ENCODE data around the gene ZCCHC2.
A peak's percentile ranks its signal among the peaks of the same experiment; 100 is the strongest.

The ZCCHC2 gene

GRCh38 chr18:62510789-62511188, 12.0 kb upstream of the ZCCHC2 start:
- no peak for DNase-seq (ENCODE audit: low read depth)

DNA sequence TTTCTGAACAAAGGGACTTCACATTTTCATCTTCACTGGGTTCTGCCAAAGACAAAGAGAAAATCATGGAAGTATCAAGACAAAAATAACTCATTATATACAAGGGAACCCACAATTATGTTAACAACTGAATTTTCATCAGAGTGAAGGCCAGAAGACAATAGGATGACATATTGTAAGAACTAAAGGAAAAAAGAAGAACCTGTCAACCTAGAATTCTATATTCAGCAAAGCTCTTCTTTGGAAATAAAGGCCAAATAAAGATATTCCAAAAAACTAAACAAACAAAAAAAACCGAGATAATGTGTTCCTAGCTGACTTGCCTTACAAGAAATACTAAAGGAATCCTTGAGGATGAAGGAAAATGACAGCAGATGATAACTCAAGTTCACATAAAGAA, 10.3 kb upstream of the ZCCHC2 start:
- DNase-seq (ENCODE audit: low read depth), result no peak

GRCh38 chr18:62512996-62513395, 9.8 kb upstream of the ZCCHC2 start:
- no peak for DNase-seq (ENCODE audit: low read depth)

DNA sequence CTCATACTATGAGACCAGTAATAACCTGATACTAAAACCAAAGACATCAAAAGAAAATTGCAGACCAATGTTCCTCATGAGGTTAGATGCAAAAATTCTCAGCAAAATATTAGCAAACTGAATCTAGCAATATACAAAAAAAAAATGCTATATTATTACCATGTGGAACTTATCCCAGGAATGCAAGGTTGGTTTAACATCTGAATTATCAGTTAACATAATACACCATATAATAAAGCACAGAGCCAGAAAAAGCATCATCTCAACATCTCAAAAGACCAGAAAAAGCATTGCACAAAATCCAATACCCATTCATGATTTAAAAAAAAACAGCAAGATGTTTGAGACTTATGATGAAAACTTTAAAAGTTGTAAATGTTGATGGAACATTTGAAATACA, 8.3 kb upstream of the ZCCHC2 start:
- DNase-seq (ENCODE audit: low read depth), result no peak

- DNase-seq (ENCODE audit: low read depth), result no peak
These were observed 6.6 kb upstream of the ZCCHC2 start for GRCh38 chr18:62516242-62516641.

GRCh38 chr18:62518460-62519375, 4.1 kb upstream of the ZCCHC2 start:
- no peak for DNase-seq (ENCODE audit: low read depth)

DNA sequence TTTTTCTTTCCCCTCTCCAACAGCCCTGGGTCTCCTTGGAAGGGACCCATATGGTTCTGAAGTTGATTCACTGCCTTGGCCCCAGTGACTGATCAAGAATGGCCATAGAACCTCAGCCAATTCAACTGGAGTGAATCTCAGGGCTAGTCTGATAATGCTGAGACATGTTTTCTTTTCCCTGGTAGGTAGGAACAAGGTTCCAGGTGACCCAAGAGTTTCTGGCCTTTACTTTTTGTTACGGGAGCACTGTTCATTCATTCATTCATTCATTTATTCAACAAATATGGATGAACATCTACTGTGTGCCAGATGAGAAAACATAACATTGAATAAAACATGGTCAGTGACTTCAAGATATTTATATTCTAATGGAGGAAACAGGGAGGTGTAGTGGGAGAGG, 3.1 kb upstream of the ZCCHC2 start:
- DNase-seq (ENCODE audit: low read depth), result no peak

DNA sequence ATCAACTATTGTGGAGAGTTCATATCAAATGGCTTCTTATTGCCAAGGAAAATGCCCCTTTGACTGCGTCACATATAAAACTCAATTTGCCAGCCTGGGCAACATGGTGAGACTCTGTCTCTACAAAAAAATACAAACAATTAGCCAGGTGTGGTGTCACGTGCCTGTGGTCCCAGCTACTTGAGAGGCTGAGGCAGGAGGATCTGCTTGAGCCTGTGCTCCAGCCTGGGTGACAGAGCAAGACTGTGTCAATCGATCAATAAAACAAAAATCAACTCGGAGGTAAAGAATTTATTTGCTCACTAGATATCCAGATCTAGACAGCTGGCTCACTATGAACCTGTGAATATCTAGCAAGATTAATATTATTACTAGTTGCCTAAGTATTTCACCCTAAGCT, 1.7 kb upstream of the ZCCHC2 start:
- no peak for DNase-seq (ENCODE audit: low read depth)

DNA sequence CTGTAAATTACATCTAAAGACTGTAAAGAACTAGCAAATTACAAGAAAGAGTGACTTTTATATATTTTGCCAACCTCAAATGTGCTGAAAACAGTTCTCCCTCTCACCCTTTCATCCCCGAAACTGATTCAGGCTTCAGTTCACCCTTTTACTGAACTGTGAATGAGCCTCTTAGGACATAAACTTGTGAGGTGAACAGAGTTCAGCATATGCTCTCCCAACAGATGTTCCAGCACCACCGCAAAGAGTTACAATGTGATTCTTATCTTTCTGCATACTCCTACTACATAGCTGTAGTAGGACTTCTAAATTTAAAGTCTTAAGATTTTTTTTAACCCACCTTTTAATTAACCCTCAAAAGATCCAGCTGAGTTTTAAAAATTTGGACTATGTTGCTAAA, 1.2 kb upstream of the ZCCHC2 start:
- no peak for DNase-seq (ENCODE audit: low read depth)

GRCh38 chr18:62522178-62522503, 684 bp upstream of the ZCCHC2 start:
- no peak for DNase-seq (ENCODE audit: low read depth)

DNA sequence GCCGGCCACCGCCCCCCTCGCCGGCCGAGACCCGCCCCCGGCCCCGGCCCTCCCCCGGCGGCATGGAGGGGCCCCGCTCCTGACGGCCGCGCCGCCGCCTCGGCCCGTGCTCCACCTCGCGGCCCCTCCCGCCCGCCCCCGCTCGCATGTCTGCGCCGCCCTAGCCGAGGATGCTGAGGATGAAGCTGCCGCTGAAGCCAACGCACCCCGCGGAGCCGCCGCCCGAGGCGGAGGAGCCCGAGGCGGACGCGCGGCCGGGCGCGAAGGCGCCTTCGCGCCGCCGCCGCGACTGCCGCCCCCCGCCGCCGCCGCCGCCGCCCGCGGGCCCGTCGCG, 397 bp downstream of the ZCCHC2 start:
- no peak for DNase-seq (ENCODE audit: low read depth)

DNA sequence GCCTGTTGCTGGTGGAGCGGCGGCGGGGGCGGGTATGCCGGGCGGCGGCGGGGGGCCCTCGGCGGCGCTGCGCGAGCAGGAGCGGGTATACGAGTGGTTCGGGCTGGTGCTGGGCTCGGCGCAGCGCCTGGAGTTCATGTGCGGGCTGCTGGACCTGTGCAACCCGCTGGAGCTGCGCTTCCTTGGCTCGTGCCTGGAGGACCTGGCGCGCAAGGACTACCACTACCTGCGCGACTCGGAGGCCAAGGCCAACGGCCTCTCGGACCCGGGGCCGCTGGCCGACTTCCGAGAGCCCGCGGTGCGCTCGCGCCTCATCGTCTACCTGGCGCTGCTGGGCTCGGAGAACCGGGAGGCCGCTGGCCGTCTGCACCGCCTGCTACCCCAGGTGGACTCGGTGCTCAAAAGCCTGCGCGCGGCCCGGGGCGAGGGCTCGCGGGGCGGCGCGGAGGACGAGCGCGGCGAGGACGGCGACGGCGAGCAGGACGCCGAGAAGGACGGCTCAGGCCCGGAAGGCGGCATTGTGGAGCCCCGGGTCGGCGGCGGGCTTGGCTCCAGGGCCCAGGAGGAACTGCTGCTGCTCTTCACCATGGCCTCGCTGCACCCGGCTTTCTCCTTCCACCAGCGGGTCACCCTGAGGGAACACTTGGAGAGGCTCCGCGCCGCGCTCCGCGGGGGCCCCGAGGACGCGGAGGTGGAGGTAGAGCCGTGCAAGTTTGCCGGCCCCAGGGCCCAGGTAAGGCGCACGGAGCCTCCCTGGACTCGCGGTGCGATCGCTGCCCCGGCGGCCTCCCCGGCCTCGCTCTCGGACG, 1.0 kb downstream of the ZCCHC2 start:
- DNase-seq (ENCODE audit: low read depth), result peak; percentile 36

- DNase-seq (ENCODE audit: low read depth), result peak; percentile 50
These were observed 1.8 kb downstream of the ZCCHC2 start for GRCh38 chr18:62524440-62525200.

DNA sequence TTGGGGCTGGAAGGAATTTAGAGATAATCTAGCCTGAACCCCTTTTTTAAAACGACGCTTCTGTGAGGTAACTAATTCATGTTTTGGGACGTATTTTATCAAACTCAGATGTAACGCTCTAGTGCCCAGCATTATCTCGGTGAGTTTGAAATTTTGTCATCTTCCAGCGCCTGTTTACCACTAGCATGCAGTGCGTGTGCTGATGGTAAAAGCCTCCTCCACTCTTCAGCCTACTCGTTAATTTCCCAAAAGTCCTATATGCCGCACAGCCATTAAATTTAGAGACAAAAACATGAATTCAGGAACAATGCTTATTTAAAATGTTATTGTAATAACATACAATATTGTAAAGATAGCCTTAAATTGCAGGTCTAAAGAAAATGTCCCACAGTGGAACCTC, 2.8 kb downstream of the ZCCHC2 start:
- DNase-seq (ENCODE audit: low read depth), result no peak

GRCh38 chr18:62526098-62527025, 3.5 kb downstream of the ZCCHC2 start:
- DNase-seq (ENCODE audit: low read depth), result peak; percentile 60

GRCh38 chr18:62529597-62529996, 6.8 kb downstream of the ZCCHC2 start:
- no peak for DNase-seq (ENCODE audit: low read depth)

- no peak for DNase-seq (ENCODE audit: low read depth)
These were observed 8.3 kb downstream of the ZCCHC2 start for GRCh38 chr18:62531078-62531477.

- no peak for DNase-seq (ENCODE audit: low read depth)
These were observed 9.1 kb downstream of the ZCCHC2 start for GRCh38 chr18:62531931-62532330.

GRCh38 chr18:62536005-62536404, 13.2 kb downstream of the ZCCHC2 start:
- no peak for DNase-seq (ENCODE audit: low read depth)

GRCh38 chr18:62537042-62537894, 14.4 kb downstream of the ZCCHC2 start:
- no peak for DNase-seq (ENCODE audit: low read depth)

DNA sequence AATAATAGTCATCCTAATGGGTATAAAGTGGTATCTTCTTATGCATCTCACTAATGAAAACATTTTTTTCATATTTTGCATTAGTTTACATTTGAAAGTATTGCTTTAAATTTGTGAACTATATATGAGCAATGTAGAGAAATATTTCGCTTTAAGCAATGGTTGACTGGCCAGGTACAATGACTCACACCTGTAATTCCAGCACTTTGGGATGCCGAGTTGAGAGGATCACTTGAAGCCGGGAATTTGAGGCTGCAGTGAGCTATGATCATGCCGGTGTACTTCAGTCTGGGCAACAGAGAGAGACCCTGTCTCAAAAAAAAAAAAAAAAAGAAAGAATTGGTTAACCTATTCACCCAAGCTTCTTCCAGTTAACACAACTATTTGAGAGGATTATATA, 15.1 kb downstream of the ZCCHC2 start:
- DNase-seq (ENCODE audit: low read depth), result no peak
